Natural killer cell treated with Interleukin-12 subunit alpha and Interleukin-12 subunit beta and Interleukin-15 and Interleukin-18, amount 100 ng/mL, for 72 hours (primary cell): ENCODE data around the gene HCFC1R1. TPM values are rescaled to one million over a fixed set of nuclear protein-coding genes. Genes with fewer than 3 reads are reported as not detected.
"Not testable (repeated sequence)": the region's sequence is repeated elsewhere in the genome, so short reads cannot be mapped to it uniquely, and the experiment has no call there.

Source experiments
- ATAC-seq, 2 donors: fragments of 150-1000 bp; cut with Tn5 transposase in 1 of 2; sonication (Bioruptor Pico), chemical (Tn5 transposase) in 1 of 2; 2 replicates each; pipeline ENCODE4 v1.10.0; 2021
- DNase-seq: peaks from one replicate; pipeline ENCODE4 v3.0.0; 2022; ENCODE audit warnings: low spot score
- H3K27ac Mint-ChIP-seq, 2 donors: 1 replicate in 1 of 2; 2 replicates in 1 of 2; pipeline ENCODE4 v1.8.0; 2022; ENCODE audit warnings: mixed read lengths in 2 of 2, mild to moderate bottlenecking in 1 of 2, moderate library complexity in 1 of 2
- H3K27me3 Mint-ChIP-seq, 2 donors: 1 replicate in 1 of 2; 2 replicates in 1 of 2; pipeline ENCODE4 v1.8.0; 2022; ENCODE audit warnings: mixed read lengths in 2 of 2
- H3K36me3 Mint-ChIP-seq: one replicate; pipeline ENCODE4 v1.8.0; 2022; ENCODE audit warnings: mixed read lengths
- H3K4me1 Mint-ChIP-seq, 2 donors: 1 replicate in 1 of 2; 2 replicates in 1 of 2; pipeline ENCODE4 v1.8.0; 2022; ENCODE audit warnings: low read depth in 2 of 2, mixed read lengths in 2 of 2, mild to moderate bottlenecking in 1 of 2
- H3K4me3 Mint-ChIP-seq: one replicate; pipeline ENCODE4 v1.8.0; 2022; ENCODE audit warnings: mixed read lengths
- H3K9me3 Mint-ChIP-seq: 2 replicates; pipeline ENCODE4 v1.8.0; 2022; ENCODE audit warnings: mixed read lengths
- total RNA-seq, 2 donors: library from RNA; stranded (reverse); gene quantifications; one replicate each; pipeline ENCODE4 v1.2.3, GENCODE V29; 2022

HCFC1R1 gene
- total RNA-seq, 2 donors from 2014 or later = 14.3 to 18.4 TPM

- Mint-ChIP-seq H3K4me1 (peaks cover 43 to 46% of the 10 kb centered on the region in 2 donors), H3K4me3 (peak overlapping the region; percentile 52), H3K9me3 (no peaks in the 10 kb centered on the region), H3K36me3 (peaks cover 8% of the 10 kb centered on the region), H3K27ac (peak overlapping the region; percentile 97 to 100), H3K27me3 (no peaks in the 10 kb centered on the region)
- DNase-seq (no peak), ATAC-seq (no peak)
Measured at GRCh38 chr16:3062553-3062952, 38.8 kb upstream of the HCFC1R1 start.

DNA sequence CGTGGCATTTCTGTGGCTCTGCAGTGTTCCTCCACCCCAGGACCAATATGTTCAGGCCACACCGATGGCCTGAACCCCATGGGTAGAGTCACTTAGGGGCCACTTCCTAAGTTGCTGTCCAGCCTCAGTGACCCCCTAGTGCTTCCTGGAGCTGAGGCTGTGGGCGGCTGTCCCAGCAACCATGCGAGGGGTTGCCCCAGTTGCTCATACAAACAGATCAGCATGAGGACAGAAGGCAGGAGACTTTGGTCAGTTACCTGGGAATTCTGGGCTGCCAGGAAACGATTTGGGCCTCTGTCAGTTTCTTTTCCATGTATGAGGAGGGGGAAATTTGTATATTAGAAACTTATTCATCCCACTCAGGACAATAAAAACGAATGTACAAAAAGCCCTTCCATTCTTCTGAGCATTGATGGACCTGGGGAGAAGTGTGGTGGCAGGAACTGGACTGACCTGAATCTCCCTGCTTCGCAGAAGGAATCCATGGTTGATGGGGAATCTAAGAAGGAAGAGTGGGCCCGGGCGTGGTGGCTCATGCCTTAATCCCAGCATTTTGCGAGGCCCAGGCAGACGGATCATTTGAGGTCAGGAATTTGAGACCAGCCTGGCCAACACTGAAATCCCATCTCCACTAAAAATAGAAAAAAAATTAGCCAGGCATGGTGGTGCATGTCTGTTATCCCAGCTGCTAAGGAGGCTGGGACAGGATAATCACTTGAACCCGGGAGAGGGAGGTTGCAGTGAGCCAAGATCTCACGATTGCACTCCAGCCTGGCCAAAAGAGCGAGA lies 36.8 kb upstream of the HCFC1R1 start:
- H3K36me3 Mint-ChIP-seq = peaks cover 9% of the 10 kb centered on the region

DNA sequence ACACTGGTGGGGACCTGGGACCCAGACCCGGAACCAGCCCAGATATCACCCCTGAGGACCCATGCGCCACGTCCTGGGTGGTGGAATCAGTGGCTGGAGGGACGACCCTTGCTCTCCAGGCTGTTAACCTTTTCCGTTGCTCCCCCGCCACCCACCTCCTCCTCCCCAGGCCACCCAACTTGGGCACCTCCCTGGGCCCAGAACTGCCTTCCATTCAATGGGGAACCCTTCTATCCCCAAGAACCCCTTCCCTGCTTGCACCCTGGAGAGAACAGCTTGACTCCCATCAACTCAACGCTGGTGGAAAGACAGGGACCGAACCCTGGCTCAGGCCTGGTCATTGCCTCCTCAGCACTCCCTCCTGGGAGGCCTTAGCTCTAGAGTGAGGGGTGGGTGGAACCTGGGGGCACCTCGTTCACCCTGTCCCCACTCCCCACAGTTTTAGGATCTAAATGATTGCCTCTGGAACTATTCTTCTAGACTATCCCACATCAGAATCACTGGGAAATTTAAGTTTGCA lies 36.0 kb upstream of the HCFC1R1 start:
- no peak for DNase-seq
- Mint-ChIP-seq H3K36me3 (peaks cover 13% of the 10 kb centered on the region), H3K4me3 (peak overlapping the region; percentile 89), H3K9me3 (no peaks in the 10 kb centered on the region), H3K27me3 (no peaks in the 10 kb centered on the region), H3K4me1 (peaks cover 55% of the 10 kb centered on the region in 2 donors), H3K27ac (peak overlapping the region; percentile 92 to 99)
- no peak for ATAC-seq

More for the DNA sequence above, 36.8 kb upstream of the HCFC1R1 start:
- peak overlapping the region; percentile 89 for H3K4me3 Mint-ChIP-seq
- H3K27me3 Mint-ChIP-seq = no peaks in the 10 kb centered on the region
- H3K4me1 Mint-ChIP-seq = peaks cover 52% of the 10 kb centered on the region in 2 donors
- no peak for ATAC-seq
- H3K27ac Mint-ChIP-seq = peak overlapping the region; percentile 92 to 99
- H3K9me3 Mint-ChIP-seq = no peaks in the 10 kb centered on the region
- DNase-seq = no peak

DNA sequence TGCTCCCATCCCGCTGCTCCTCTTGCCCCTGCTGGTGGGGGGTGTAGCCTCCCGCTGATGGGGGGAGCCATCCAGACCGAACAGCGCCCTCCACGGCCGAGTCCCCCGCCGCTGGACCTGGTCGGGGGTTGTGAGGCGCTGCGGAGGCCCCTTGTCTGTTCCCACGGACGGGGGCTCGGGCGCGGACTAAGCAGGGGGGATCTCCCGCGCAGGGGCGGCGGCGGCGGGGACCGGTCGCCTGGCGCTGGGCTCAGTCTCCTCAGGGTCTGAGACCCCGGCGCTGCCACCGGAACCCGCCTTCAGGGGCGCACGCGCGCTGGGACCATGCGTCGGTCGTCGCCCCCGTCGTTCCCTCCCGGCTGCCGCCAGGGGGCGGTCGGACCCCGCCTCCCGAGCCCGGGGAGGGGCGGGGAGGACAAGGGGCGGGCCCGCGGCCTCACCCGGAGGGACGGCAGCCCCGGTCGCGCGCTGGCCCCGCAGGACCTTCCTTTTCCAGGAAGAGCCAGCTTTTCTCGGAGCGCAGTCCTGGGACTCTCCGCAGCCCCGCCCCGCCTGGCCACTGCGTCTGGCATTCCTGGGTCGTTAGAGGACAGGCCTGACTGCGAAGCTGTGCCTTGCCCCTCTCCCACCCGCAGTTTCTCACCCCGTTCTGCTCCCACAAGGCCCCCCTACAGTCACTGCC lies 35.4 kb upstream of the HCFC1R1 start:
- DNase-seq (peak; percentile 97), ATAC-seq (peak; percentile 88 to 94)
- peak overlapping the region; percentile 89 for H3K4me3 Mint-ChIP-seq
- no peaks in the 10 kb centered on the region for H3K9me3 Mint-ChIP-seq
- peaks cover 55 to 61% of the 10 kb centered on the region in 2 donors for H3K4me1 Mint-ChIP-seq
- peak overlapping the region; percentile 92 to 99 for H3K27ac Mint-ChIP-seq
- H3K27me3 Mint-ChIP-seq = no peaks in the 10 kb centered on the region
- H3K36me3 Mint-ChIP-seq = peaks cover 16% of the 10 kb centered on the region

DNA sequence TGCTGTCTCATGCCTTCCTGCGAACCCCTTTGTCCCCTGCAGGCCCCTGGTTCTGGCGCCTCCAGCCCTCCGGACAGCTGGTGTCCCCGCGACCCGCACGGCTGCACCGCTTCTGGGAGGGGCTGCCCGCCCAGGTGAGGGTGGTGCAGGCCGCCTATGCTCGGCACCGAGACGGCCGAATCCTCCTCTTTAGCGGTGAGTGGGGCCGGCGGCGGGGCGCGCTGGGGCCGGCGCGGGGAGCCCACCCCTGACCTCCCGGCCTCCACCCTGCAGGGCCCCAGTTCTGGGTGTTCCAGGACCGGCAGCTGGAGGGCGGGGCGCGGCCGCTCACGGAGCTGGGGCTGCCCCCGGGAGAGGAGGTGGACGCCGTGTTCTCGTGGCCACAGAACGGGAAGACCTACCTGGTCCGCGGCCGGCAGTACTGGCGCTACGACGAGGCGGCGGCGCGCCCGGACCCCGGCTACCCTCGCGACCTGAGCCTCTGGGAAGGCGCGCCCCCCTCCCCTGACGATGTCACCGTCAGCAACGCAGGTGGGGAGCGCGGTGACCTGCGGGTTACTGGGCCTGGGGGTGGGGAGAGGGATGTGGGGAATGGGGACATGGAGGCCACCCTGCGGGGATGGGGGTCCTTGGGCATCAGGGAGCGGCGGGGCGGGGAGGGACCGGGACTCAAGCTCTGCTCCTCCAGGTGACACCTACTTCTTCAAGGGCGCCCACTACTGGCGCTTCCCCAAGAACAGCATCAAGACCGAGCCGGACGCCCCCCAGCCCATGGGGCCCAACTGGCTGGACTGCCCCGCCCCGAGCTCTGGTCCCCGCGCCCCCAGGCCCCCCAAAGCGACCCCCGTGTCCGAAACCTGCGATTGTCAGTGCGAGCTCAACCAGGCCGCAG lies 34.6 kb upstream of the HCFC1R1 start:
- peaks cover 57 to 63% of the 10 kb centered on the region in 2 donors for H3K4me1 Mint-ChIP-seq
- H3K27me3 Mint-ChIP-seq = no peaks in the 10 kb centered on the region
- H3K27ac Mint-ChIP-seq = peak overlapping the region; percentile 99 to 100
- H3K36me3 Mint-ChIP-seq = peaks cover 24% of the 10 kb centered on the region
- ATAC-seq (peak; percentile 50 to 63), DNase-seq (peak; percentile 78)
- H3K4me3 Mint-ChIP-seq = peak overlapping the region; percentile 89
- no peaks in the 10 kb centered on the region for H3K9me3 Mint-ChIP-seq

DNA sequence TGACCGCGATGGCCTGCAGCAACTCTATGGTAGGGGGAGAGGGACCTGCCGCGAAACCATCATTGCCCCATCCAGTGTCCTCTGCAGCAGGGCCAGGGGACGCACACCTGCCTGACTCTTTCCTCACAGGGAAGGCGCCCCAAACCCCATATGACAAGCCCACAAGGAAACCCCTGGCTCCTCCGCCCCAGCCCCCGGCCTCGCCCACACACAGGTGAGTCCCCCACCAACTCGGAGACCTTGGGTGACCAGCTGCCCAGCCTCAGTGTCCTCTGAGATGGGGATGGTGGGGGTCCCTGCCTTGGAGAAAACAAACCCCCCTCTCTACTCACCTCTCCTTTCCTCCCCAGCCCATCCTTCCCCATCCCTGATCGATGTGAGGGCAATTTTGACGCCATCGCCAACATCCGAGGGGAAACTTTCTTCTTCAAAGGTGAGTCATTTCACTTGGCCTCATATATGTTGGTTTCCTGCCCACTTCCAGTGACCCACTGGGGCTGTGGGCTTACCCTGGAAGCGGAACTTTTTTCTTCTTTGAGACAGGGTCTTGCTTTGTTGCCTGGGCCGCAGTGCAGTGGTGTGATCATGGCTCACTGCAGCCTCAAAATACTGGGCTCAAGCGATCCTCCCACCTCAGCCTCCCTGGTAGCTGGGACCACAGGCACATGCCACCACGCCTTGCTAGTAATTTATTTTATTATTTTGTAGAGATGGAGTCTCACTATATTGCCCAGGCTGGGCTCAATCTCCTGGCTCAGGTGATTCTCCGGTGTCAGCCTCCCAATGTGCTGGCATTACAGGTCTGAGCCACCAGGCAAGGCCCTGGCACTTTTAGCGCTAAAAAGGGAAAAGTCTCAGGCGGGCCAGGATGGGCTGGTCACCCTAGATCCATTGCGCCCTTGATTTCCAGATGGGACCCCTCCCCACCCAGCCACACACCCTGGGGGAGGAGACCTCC lies 33.7 kb upstream of the HCFC1R1 start:
- DNase-seq = no peak
- H3K36me3 Mint-ChIP-seq = peaks cover 24% of the 10 kb centered on the region
- ATAC-seq = no peak
- H3K9me3 Mint-ChIP-seq = no peaks in the 10 kb centered on the region
- peak overlapping the region; percentile 94 to 100 for H3K27ac Mint-ChIP-seq
- H3K4me1 Mint-ChIP-seq = peaks cover 52 to 55% of the 10 kb centered on the region in 2 donors
- H3K4me3 Mint-ChIP-seq = peak overlapping the region; percentile 88
- no peaks in the 10 kb centered on the region for H3K27me3 Mint-ChIP-seq

DNA sequence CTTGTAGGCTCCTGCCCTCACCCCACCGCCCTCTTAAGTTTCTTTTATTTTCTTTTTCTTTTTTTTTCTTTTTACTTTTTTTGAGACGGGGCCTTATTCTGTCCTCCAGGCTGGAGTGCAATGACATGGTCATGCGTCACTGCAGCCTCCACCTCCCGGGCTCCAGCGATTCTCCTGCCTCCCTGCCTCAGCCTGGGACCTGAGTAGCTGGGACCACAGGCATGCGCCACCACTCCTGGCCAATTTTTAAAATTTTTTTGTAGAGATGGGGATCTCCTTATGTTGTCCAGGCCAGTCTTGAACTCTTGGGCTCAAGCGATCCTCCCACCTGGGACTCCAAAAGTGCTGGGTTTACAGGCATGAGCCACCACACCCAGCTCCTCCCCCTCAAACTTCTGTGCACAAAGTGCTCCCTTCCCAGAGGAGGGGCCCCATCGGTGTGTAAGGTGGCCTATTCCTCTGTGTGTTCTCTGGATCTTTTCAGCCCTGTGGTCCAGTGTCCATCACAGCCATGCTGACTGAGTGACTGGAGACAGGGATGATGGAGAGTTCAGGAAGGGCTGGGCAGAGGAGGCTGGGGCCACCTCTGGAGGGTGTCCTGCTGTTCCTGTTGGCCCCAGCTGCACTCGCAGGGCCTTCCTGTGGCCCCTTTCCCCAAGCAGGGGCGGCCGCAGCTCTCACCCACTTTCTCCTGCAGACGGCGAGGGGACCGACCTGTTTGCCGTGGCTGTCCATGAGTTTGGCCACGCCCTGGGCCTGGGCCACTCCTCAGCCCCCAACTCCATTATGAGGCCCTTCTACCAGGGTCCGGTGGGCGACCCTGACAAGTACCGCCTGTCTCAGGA lies 32.8 kb upstream of the HCFC1R1 start:
- no peak for ATAC-seq
- no peaks in the 10 kb centered on the region for H3K27me3 Mint-ChIP-seq

GRCh38 chr16:3055734-3056115 lies 32.0 kb upstream of the HCFC1R1 start:
- not testable (repeated sequence) for H3K27me3 Mint-ChIP-seq, H3K9me3 Mint-ChIP-seq, ATAC-seq, DNase-seq
- H3K27ac Mint-ChIP-seq = peak overlapping the region; percentile 94 to 100
- peaks cover 61 to 65% of the 10 kb centered on the region in 2 donors for H3K4me1 Mint-ChIP-seq
- peak overlapping the region; percentile 88 for H3K4me3 Mint-ChIP-seq
- peaks cover 31% of the 10 kb centered on the region for H3K36me3 Mint-ChIP-seq

More for the DNA sequence above, 32.8 kb upstream of the HCFC1R1 start:
- H3K4me1 Mint-ChIP-seq = peaks cover 53 to 58% of the 10 kb centered on the region in 2 donors
- DNase-seq = no peak
- H3K4me3 Mint-ChIP-seq = peak overlapping the region; percentile 88
- H3K36me3 Mint-ChIP-seq = peaks cover 31% of the 10 kb centered on the region
- peak overlapping the region; percentile 94 to 100 for H3K27ac Mint-ChIP-seq
- no peaks in the 10 kb centered on the region for H3K9me3 Mint-ChIP-seq

DNA sequence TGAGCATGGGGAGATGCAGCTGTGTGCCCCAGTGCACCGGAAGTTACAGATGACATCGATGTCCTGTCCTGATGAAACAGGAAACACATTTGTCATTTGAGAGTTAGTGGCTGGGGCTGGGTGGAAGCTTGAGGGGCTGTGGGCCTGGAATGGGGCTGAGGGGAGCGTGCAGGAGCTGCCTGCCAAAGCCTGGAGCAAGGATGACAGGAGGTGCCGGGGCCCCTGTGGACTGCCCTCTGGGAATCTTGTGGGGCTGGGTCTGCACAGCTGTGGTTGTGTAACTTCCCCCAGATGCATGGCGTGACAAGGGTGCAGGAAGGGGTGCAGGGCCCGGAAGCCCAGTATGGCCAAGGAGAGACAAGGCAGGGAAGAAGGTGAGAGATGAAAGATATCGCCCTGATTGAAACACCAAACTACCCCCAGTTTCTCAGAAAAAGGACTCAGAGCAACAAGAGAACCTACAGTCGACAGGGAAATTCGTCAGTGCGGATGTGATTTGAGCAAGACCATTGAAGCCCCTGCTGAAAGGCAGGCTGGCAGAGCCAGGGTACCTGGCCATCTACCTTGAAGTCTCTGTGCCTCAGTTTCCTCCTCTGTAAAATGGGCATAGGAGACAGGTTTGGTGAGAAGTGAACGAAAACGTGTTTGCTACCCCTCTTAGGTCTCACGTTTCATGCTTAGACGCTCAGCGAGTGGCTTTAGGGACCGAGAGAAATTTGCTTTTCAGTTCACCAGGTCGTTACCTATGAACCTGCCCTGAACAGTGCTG lies 31.4 kb upstream of the HCFC1R1 start:
- DNase-seq (peak; percentile 81), ATAC-seq (peak; percentile 34 to 49)
- peaks cover 60 to 65% of the 10 kb centered on the region in 2 donors for H3K4me1 Mint-ChIP-seq
- no peaks in the 10 kb centered on the region for H3K9me3 Mint-ChIP-seq
- peak overlapping the region; percentile 88 for H3K4me3 Mint-ChIP-seq
- H3K27me3 Mint-ChIP-seq = no peaks in the 10 kb centered on the region
- H3K27ac Mint-ChIP-seq = peak overlapping the region; percentile 94 to 100
- H3K36me3 Mint-ChIP-seq = peaks cover 31% of the 10 kb centered on the region

- peaks cover 31% of the 10 kb centered on the region for H3K36me3 Mint-ChIP-seq
- peak overlapping the region; percentile 88 for H3K4me3 Mint-ChIP-seq
- not testable (repeated sequence) for DNase-seq, H3K27me3 Mint-ChIP-seq, H3K9me3 Mint-ChIP-seq
- peaks cover 62 to 70% of the 10 kb centered on the region in 2 donors for H3K4me1 Mint-ChIP-seq
- peak overlapping the region; percentile 79 to 100 for H3K27ac Mint-ChIP-seq
- peak; percentile 0 to 56 for ATAC-seq
Measured at GRCh38 chr16:3053330-3053710, 29.6 kb upstream of the HCFC1R1 start.

DNA sequence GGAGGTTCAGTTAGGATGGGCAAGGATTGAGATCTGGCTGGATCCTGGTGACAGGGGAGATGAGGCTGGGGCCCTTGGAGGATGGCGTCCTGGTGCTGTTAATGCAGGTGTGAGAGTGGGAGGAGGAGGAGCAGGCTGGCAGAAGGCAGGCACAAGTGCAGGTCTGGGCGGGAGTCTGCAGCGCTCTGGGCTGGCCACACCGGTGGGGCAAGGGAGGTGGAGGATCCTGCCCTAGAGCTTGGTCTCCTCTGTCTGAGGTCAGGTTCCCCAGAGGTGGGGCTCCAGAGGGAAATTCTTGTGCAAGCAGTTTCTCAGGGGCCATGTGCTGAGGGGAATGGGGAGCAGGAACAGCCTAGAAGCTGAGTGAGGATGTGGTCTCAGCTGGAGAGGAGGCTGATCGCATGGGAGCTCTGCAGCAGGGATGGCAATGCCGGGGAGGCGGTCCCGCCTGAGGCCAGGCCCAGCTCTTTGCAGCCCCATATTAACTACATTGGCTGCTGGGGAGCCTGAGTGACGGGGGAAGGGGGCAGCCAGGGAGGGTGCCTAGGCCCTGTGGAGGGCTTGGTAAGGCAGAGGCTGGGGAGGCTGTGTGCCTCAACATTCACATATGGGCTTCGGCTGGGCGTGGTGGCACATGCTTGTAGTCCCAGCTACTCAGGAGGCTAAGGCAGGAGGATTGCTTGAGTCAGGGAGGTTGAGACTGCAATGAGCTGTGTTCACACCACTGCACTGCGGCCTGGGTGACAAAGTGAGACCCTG lies 29.0 kb upstream of the HCFC1R1 start:
- peaks cover 31% of the 10 kb centered on the region for H3K36me3 Mint-ChIP-seq

More for the DNA sequence above, 29.0 kb upstream of the HCFC1R1 start:
- H3K4me1 Mint-ChIP-seq = peaks cover 65 to 74% of the 10 kb centered on the region in 2 donors
- H3K27me3 Mint-ChIP-seq, H3K9me3 Mint-ChIP-seq, DNase-seq: not testable (repeated sequence)
- peak; percentile 51 to 69 for ATAC-seq
- peak overlapping the region; percentile 82 to 92 for H3K27ac Mint-ChIP-seq
- H3K4me3 Mint-ChIP-seq = peak overlapping the region; percentile 69
